PC-9 (cell line): ENCODE measurements around the gene FLNB. TPM values are rescaled to one million over a fixed set of nuclear protein-coding genes. Genes with fewer than 3 reads are reported as not detected.

Source experiments
- BruUV-seq: library from RNA; stranded (reverse); fragments of 400-500 nt; replicated peaks from 2 replicates; lab custom pipeline; 2021; lab: Mats Ljungman, UMichigan
- CTCF ChIA-PET: fragments of 300-600 bp; sonication (Branson Sonifier 250); formaldehyde crosslinking; loops from one replicate; lab custom pipeline; 2022; ENCODE audit warnings: antibody characterized with exemption; lab: Charles Lee
- POLR2A ChIA-PET: fragments of 300-600 bp; sonication (Branson Sonifier 250); formaldehyde crosslinking; loops from one replicate; lab custom pipeline; 2022; ENCODE audit warnings: antibody characterized with exemption; ENCODE audit not compliant: unreplicated experiment; lab: Charles Lee
- DNase-seq, 2 experiments: peaks; one replicate each; pipeline versions ENCODE4 v3.0.0 to v3.0.0-alpha.2; 2015 to 2022; ENCODE audit warnings: mixed read lengths in 1 of 2
- H2AFZ ChIP-seq: fragments of 200-600 bp; sonication (generic); 2 replicates; pipeline ENCODE4 v1.8.1; 2017; ENCODE audit warnings: antibody characterized with exemption
- H3F3A ChIP-seq: fragments of 200-600 bp; sonication (generic); 2 replicates; pipeline ENCODE4 v1.8.1; 2017; ENCODE audit warnings: antibody characterized with exemption, mild to moderate bottlenecking, low read depth; ENCODE audit not compliant: insufficient read depth
- H3K27ac ChIP-seq: fragments of 200-600 bp; sonication (generic); 2 replicates; pipeline ENCODE4 v1.6.1; 2016; ENCODE audit warnings: mixed run types
- H3K27me3 ChIP-seq: fragments of 200-600 bp; sonication (generic); 2 replicates; pipeline ENCODE4 v1.6.1; 2016; ENCODE audit warnings: low read depth, mixed run types; ENCODE audit not compliant: insufficient read depth
- H3K36me3 ChIP-seq: fragments of 200-600 bp; sonication (generic); 2 replicates; pipeline ENCODE4 v1.6.1; 2016; ENCODE audit warnings: low read depth, mixed run types
- H3K4me1 ChIP-seq: fragments of 200-600 bp; sonication (generic); replicated peaks from 2 replicates; pipeline ENCODE4 v1.6.1; 2016; ENCODE audit warnings: mixed run types; ENCODE audit not compliant: insufficient read depth
- H3K4me2 ChIP-seq: fragments of 200-600 bp; sonication (generic); 2 replicates; pipeline ENCODE4 v1.6.1; 2017; ENCODE audit warnings: mixed run types
- H3K4me3 ChIP-seq: fragments of 200-600 bp; sonication (generic); 2 replicates; pipeline ENCODE4 v1.6.1; 2016; ENCODE audit warnings: mixed run types
- H3K79me2 ChIP-seq: fragments of 200-600 bp; sonication (generic); 2 replicates; pipeline ENCODE4 v1.6.1; 2017; ENCODE audit warnings: low read depth, mixed run types
- H3K9me2 ChIP-seq: fragments of 200-600 bp; sonication (generic); 2 replicates; pipeline ENCODE4 v1.8.1; 2017; ENCODE audit warnings: mild to moderate bottlenecking; ENCODE audit not compliant: insufficient read depth
- H3K9me3 ChIP-seq: fragments of 200-600 bp; sonication (generic); 2 replicates; pipeline ENCODE4 v1.8.1; 2016; ENCODE audit warnings: low read depth; ENCODE audit not compliant: insufficient read depth
- H4K20me1 ChIP-seq: fragments of 200-600 bp; sonication (generic); 2 replicates; pipeline ENCODE4 v1.8.1; 2017; ENCODE audit not compliant: insufficient read depth
- CTCF ChIP-seq: fragments of 200-600 bp; sonication (generic); conservative IDR thresholded peaks from 2 replicates; pipeline ENCODE4 v1.6.1; 2017; ENCODE audit warnings: mixed run types, antibody characterized with exemption, mild to moderate bottlenecking, moderate library complexity
- EZH2 ChIP-seq: fragments of 200-600 bp; sonication (generic); IDR thresholded peaks from 2 replicates; pipeline ENCODE4 v1.8.0; 2017; ENCODE audit warnings: antibody characterized with exemption, low read depth
- intact Hi-C: fragments of 100-400 bp; cut with micrococcal nuclease; formaldehyde crosslinking; loops from one replicate; pipeline ENCODE4 v1.10.0; 2022; ENCODE audit not compliant: unreplicated experiment
- total RNA-seq: library from RNA; stranded (reverse); gene quantifications from 2 replicates; pipeline ENCODE4 v1.2.3, GENCODE V29; 2021

FLNB gene
- total RNA-seq, 1 experiment from 2014 or later = 349 TPM

- Histone ChIP-seq H3K4me2 (no peak overlapping the region), H3K27me3 (no peaks in the 10 kb centered on the region), H3K79me2 (peaks cover 100% of the 10 kb centered on the region), H2AFZ (no peak overlapping the region), H3F3A (peaks cover 48% of the 10 kb centered on the region), H3K4me3 (no peak overlapping the region), H3K9me3 (no peaks in the 10 kb centered on the region), H3K9me2 (no peaks in the 10 kb centered on the region), H3K27ac (peak overlapping the region; percentile 34), H3K36me3 (no peaks in the 10 kb centered on the region), H3K4me1 (peaks cover 68% of the 10 kb centered on the region), H4K20me1 (peaks cover 77% of the 10 kb centered on the region)
- DNase-seq = peak in 1 of 2 experiments; percentile 43
- BruUV-seq = no TSS peak
- POLR2A ChIA-PET = interaction anchor here (0.8 kb wide), 1 partner anchor 18 kb away, joined by 8 read pairs; no protein-coding TSS in a partner anchor
- TF ChIP-seq CTCF (no peak), EZH2 (no peak)
- intact Hi-C loops = no loop called here
- CTCF ChIA-PET = no interaction called here
Observed at GRCh38 chr3:58022490-58022889, 14.3 kb downstream of the FLNB start.

GRCh38 chr3:58023531-58023930 is 15.3 kb downstream of the FLNB start:
- ChIA-PET POLR2A (interaction anchor here (0.6 to 0.7 kb wide), 2 partner anchors 49 to 133 kb away, joined by 3 read pairs; no protein-coding TSS in a partner anchor), CTCF (no interaction called here)
- H3K27ac ChIP-seq = peak overlapping the region; percentile 19; the same call in 1 of the 2 replicates
- H3K27me3 ChIP-seq = no peaks in the 10 kb centered on the region
- peaks cover 43% of the 10 kb centered on the region for H3F3A ChIP-seq
- no TSS peak for BruUV-seq
- no peak for DNase-seq
- peaks cover 59% of the 10 kb centered on the region for H3K4me1 ChIP-seq
- peaks cover 5% of the 10 kb centered on the region; the same call in 1 of the 2 replicates for H3K36me3 ChIP-seq
- H2AFZ ChIP-seq = no peak overlapping the region
- H3K79me2 ChIP-seq = peaks cover 99% of the 10 kb centered on the region
- no peak overlapping the region for H3K4me3 ChIP-seq
- TF ChIP-seq EZH2 (no peak), CTCF (no peak)
- H3K9me2 ChIP-seq = no peaks in the 10 kb centered on the region
- intact Hi-C loops = no loop called here
- no peak overlapping the region for H3K4me2 ChIP-seq
- H4K20me1 ChIP-seq = peaks cover 79% of the 10 kb centered on the region
- H3K9me3 ChIP-seq = no peaks in the 10 kb centered on the region

- POLR2A ChIA-PET = interaction anchor here (0.6 to 0.7 kb wide), 2 partner anchors 23 to 69 kb away, joined by 3 to 5 read pairs; no protein-coding TSS in a partner anchor
- Histone ChIP-seq H3K4me1 (peaks cover 41% of the 10 kb centered on the region), H3K27ac (peak overlapping the region; percentile 32; the same call in 1 of the 2 replicates)
Observed at GRCh38 chr3:58025406-58025805, 17.2 kb downstream of the FLNB start.

More at GRCh38 chr3:58025406-58025805, 17.2 kb downstream of the FLNB start:
- Histone ChIP-seq H2AFZ (no peak overlapping the region), H3K27me3 (no peaks in the 10 kb centered on the region), H3K4me3 (no peak overlapping the region), H3K9me3 (no peaks in the 10 kb centered on the region), H3K9me2 (no peaks in the 10 kb centered on the region), H3F3A (peaks cover 32% of the 10 kb centered on the region), H3K4me2 (peak overlapping the region; percentile 34), H3K79me2 (peaks cover 99% of the 10 kb centered on the region), H4K20me1 (peaks cover 69% of the 10 kb centered on the region), H3K36me3 (peaks cover 5% of the 10 kb centered on the region; the same call in 1 of the 2 replicates)
- no TSS peak for BruUV-seq
- intact Hi-C loops = no loop called here
- no peak for DNase-seq
- TF ChIP-seq CTCF = no peak
- no peak for TF ChIP-seq EZH2
- CTCF ChIA-PET = interaction anchor here (0.5 to 1.1 kb wide), 2 partner anchors 25 to 118 kb away, joined by 4 to 6 read pairs; no protein-coding TSS in a partner anchor
